Ureter (tissue), 1 donor: ENCODE measurements around the gene SYTL3. TPM values are rescaled to one million over a fixed set of nuclear protein-coding genes. Genes with fewer than 3 reads are reported as not detected.
A peak's percentile ranks its signal among the peaks of the same experiment; 100 is the strongest.

Experiments used
- DNase-seq: peaks from one replicate; pipeline ENCODE4 v3.0.0-alpha.2; 2020; ENCODE audit warnings: low spot score
- total RNA-seq: library from RNA; stranded (reverse); gene quantifications from one replicate; pipeline ENCODE4 v1.2.4, GENCODE V29; 2023
- donor health status: DM: yes; HTN: yes; CAD: no.

Gene SYTL3
- total RNA-seq, 1 donor from 2014 or later, result 8.7 TPM

DNA sequence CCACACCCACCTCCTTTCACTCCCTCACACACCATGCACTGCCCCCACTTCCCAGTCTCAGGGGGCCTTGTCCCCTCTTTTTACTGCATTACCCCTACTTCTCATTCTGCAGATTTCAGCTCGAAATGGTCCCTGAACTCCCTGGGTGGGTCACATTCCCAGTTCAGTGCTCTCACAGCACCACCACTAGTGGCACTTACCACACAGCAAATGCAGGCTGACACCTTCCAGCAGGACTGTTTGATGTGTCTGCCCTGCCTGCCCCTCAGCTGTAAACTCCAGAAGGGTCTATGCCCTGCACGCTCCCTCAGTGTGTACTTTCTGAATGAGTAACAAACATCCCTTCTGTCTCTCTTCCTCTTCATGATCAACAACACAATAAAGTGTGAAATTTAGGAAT, 9.3 kb upstream of the SYTL3 start:
- DNase-seq, result no peak

GRCh38 chr6:158642097-158642601, 7.7 kb upstream of the SYTL3 start:
- peak; percentile 39 for DNase-seq

DNA sequence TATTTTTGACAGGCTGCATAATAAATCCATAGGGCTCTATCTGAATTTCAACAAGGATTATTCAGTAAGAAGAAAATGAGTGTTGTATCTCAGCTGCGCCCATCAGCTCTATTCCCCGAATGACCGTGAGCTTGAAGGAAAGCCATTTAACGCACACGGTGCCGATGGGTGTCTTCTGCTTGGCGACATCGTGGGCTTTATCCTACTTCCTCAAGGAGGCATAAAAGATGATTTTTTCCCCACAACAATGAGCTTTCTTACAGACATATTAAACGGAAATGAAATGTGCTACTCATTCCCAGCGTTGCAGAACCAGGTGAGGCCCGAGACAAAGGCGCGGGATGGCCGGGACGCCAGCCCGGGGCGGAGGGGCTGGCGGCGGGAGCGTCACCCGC, 6.0 kb upstream of the SYTL3 start:
- DNase-seq, result peak; percentile 42

GRCh38 chr6:158644231-158645063, 5.4 kb upstream of the SYTL3 start, which contains the start of gene DYNLT1:
TSS of gene DYNLT1 (minus strand) at chr6:158644743. CDS start at chr6:158644708, 35 bp downstream.
- peak; percentile 93 for DNase-seq

DNA sequence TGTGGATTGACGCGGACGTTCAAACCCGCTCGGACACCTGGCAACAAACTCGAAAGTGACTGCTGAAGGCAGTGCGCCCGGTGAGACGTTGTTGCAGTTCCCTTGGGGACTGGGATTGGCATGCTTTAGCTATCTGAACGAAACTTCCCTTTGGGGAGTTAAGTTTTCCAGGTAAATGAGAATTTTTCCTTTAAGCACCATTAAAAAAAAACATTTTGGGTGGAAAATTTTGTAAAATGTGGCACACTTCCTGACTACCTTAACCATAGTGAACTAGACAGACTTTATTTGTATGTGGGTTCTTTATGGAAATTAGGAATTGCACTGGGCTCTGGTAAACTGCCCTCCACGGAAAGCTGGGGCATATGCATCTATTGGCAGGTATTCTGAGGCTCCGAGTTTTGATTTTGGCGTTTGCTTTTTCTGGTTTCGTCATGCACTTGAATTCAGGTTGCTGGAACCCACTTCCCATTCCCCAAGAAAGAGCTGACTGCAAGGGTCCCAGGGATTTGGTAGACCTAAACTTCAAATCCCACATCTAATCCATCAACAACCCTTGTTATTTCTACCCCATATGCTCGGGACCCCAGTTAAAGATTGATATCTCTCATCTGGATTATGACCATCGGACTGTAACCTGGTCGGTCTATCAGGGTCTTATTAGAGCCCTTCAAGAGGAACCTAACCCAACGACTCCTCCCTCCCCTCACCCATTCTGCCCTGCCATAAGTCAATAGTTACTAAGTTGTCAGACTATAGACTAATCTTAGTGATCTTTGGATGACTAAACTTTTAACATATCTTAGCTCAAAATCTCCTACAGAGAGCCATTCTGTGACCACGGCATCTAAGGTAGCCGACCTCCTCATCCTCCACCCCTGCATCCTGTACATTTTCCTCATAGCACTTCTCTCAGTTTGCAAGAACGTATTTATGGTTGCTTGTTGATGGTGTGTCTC, 4.5 kb upstream of the SYTL3 start:
- peak; percentile 39 for DNase-seq

DNA sequence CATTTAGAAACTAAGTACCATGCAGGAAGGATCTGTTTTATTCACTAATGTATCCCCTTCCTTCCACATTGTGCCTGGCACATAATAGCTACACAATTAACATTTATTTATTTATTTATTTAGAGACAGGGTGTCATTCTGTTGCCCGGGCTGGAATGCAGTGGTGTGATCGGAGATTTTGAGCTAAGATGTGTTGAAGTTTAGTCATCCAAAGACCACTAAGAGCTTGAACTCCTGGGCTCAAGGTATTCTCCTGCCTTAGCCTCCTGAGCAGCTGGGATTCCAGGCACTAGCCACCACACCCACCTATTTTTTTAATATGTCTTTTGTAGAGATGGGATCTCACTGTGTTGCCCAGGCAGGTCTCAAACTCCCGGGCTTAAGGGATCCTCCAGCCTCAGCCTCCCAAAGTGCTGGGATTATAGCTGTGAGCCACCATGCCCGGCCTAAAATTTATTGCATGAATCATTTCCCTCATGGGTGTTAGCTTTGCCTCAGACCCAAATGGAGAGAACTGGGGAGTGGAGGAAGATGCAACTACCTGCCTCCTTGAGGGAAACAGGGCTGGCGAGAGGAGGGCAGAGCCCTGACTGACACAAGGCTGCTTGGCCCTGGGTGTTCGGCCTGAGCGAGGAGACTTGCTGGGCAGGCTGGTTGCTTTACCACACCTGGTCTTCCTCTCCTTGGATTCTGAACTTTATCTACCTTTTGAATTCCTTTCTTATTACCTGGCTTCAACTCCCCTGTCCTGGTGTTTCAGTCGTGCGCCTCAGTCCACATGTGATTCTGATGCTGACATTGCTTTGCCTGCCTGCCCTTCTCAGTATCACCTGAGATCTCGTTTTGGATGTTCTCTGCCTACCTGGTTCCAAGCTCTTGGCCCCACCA, 3.6 kb upstream of the SYTL3 start:
- DNase-seq, result peak; percentile 62

GRCh38 chr6:158647501-158647900, 2.4 kb upstream of the SYTL3 start:
- no peak for DNase-seq

GRCh38 chr6:158648682-158649131, 1.1 kb upstream of the SYTL3 start:
- DNase-seq, result peak; percentile 18

GRCh38 chr6:158651981-158652737, 2.3 kb downstream of the SYTL3 start:
- DNase-seq, result peak; percentile 23

DNA sequence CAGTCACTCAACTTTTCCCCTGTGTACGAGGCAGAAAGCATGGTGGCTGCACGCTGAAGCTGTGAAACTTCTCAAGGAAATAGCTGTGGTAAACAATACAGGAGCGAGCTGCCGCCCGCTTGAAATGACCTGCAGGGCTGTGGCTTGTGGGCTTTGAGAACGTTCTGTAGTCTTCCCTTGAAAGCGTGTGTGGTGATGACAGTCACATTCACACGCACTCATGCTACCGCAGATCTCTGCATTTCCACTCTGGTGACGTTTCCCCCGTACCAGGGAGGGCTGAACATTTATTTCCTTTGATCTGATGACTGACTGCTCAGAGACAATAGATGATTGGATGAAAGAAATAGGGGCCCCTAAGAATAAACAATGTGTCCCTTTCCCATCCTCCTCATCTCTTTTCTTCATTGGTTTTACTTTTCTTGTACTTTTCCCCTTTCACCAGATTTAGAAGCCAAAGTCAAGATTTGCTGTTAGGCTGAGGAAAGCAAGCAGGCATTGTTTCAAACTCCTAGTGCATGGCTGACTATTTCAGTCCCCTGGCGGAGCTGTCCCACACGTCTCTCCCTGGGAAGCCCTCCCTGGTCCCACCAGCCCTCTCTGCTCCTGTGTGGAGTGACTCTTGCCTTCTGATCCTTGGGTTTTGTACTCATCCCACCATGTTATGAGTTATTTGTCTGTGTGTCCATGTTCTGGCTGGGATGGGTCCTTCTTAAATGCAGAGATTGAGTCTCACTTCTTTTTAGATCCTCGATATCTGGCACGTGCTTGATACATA, 3.9 kb downstream of the SYTL3 start:
- peak; percentile 63 for DNase-seq

- peak; percentile 81 for DNase-seq
Observed at GRCh38 chr6:158654498-158654897, 4.6 kb downstream of the SYTL3 start.

DNA sequence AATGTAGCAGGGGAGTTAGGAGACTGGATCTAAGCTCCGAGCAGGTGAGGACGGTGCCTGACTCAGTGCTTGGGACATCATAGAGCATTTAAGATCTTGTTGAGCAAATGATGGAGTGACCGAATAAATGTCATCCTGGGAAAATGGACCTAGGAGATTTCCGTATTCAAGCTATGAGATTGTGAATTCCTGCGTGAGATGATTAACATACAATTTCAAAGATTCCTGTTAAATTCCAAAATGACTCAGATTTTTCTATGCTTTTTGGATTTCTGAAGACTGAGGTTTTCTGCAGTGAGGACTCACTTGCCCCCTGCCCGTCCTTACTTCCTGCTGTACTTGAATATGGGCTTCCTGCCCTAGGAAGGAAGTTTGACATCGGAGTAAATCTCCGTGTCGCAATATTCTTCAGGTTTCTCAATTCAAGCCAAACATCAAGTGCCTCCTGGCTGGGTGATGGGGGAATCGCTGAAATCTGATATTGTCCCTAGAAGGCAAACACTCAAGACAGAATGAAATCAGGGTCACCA, 5.2 kb downstream of the SYTL3 start:
- DNase-seq, result peak; percentile 58

- peak; percentile 41 for DNase-seq
Observed at GRCh38 chr6:158655569-158656450, 6.0 kb downstream of the SYTL3 start.

DNA sequence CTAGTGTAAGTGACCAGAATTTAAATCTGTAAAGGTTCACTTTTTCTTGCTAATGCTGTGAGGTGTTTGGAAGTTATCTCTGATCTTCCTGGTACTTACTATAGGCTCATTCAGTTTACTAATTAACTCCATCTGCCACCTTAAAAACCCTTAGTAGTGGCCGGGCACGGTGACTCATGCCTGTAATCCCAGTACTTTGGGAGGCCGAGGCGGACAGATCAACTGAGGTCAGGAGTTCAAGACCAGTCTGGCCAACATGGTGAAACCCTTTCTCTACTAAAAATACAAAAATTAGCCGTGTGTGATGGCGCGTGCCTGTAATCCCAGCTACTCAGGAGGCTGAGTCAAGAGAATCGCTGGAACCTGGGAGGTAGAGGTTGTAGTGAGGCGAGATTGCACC, 7.1 kb downstream of the SYTL3 start:
- peak; percentile 22 for DNase-seq

DNA sequence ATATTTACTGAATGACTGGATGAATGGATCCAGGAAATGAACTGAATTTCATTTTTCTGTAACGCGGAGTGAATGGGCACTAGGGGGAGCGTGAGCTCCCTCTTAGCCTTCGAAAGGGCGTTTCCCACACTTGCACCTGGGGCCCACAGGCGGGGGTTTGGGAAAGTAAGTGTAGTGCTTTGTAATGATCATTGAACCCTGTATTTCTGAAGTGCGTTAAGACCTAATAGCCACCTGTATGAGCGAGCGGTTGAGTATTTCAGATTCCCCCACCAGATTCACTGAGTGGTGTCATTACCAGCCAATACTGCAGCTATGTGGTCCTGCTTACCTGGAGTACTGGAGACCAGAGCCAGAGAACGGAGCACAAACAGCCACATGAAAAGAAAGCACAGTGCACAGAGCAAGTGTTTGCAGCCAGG, 10.5 kb downstream of the SYTL3 start:
- peak; percentile 48 for DNase-seq

- DNase-seq, result no peak
Observed at GRCh38 chr6:158661156-158661685, 11.4 kb downstream of the SYTL3 start.

DNA sequence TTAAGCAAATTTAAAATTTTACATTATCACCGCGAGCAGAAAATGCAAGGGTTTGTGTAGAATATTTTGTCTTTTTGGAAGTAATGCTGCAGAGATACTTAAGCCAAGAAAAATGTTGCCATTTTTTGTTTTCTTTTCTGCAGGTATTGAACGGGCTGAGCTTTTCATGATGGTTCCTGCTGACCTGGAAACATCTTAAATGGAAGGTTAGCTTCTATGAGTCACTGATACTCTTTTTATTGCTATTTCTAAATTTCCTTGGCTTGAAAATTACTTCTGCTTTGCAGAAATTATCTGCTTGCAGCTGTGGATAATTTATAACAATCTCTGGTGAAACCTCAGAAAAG, 12.7 kb downstream of the SYTL3 start:
- peak; percentile 1 for DNase-seq
